ENCODE measurements around the gene MED12L.

Gene MED12L

DNA sequence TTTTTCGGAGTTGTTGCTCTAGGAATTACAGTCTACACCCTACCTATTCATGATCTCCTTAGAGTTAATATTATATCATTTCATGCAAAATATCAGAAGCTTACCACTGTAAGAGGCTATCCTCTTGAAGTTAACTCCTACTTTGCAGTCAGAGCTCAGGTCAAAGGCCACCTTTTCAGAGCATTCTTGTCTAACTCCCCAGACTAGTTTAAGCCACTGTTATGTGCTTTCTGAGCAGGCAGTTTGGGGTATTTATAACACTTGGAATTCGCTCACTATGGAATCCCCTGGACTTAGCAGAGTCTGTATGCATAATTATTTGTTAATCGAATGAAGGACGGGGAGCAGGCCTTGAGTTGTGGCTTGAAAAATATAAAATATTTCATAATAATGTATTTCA, 21.7 kb downstream of the MED12L start:
- TF ChIP-seq GATA2 (IDR thresholded peaks at IDR 0.05; ENCODE audit: low read depth, low read length) (no peak), GATA3 (IDR thresholded peaks at IDR 0.05; ENCODE audit: low read depth, low read length) (no peak)

DNA sequence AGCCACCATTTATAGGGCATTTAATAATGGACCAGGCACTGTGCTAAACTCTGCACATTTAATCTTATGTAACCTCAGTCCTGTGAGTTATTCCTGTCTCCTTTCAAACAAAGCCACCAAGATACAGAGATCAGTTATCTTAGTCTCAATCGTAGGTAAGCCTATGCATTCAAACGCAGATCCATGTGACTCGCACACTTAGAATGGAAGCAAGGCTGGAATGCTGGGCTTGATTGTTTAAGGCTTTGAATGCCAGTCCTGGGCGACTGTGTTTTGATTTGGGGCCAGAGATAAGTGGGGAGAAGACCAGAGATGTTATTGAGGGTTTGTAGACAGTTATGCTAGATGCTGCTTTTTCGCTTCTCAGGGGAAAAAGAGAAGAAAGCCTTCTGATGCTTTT, 22.2 kb downstream of the MED12L start:
- TF ChIP-seq GATA3 (IDR thresholded peaks at IDR 0.05; ENCODE audit: low read depth, low read length) (no peak), GATA2 (IDR thresholded peaks at IDR 0.05; ENCODE audit: low read depth, low read length) (no peak)

DNA sequence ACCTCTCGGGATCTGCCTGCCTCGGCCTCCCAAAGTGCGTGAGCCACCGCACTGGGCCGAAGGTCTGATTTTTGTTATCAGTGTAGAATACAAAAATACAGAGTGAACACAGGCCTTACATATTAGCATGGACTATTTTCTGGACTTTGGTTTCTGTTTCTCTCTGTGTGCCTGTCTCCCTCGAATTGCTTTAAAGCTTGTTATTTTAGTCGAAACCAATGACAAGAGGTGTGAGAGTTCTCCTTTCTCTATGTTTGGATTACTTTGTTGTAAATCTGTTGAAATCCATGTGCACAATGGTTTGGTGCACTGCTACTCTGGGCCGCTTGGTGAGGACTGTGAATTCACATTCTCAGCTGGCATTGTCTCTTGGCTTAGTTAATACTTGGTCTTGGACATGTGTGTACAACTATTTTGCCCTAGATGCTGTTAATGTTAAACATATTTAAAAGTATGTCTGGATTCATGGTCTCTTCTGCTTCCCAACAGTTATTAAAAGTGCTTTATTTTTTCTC, 23.9 kb downstream of the MED12L start:
- no peak for TF ChIP-seq GATA2 (IDR thresholded peaks at IDR 0.05; ENCODE audit: low read depth, low read length)
- no peak for TF ChIP-seq GATA3 (IDR thresholded peaks at IDR 0.05; ENCODE audit: low read depth, low read length)

DNA sequence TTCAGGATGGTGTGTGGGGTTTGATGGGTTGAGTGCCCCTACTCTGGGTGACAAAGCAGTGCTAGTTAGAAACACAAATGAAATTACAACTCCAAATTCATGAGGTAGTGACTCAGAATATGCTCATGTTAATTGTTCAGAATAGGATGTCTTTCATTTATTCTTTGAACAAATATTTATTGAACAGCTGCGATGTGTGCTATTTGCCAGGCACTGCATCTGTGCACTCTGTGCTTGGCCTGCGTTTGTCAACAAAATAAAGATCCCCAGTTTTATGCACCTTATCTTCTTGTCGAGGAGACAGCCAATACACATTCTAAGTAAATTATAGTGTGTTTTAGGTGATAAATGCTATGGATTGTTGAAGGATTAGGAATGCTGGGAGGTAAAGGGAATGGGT, 27.3 kb downstream of the MED12L start:
- TF ChIP-seq GATA3 (IDR thresholded peaks at IDR 0.05; ENCODE audit: low read depth, low read length) = no peak
- no peak for TF ChIP-seq GATA2 (IDR thresholded peaks at IDR 0.05; ENCODE audit: low read depth, low read length)

DNA sequence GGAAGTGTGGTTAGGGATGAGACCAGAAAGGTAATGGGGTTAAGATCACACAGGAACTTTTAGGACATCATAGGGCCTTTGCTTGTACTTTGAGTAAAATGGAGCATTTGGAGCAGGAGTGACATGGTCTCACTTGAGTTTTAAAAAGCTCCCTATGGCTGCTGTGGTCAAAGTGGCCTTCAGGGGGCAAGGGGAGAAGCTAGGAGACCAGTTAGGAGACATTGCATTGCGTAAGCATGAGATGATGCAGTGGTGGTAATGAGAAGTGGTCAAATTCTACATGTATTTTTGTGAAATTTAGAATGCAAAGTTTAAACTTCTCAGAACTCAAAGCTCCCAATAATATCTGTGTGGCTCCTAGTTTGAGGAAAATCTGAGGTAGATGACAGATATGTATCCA, 27.9 kb downstream of the MED12L start:
- no peak for TF ChIP-seq GATA3 (IDR thresholded peaks at IDR 0.05; ENCODE audit: low read depth, low read length)
- no peak for TF ChIP-seq GATA2 (IDR thresholded peaks at IDR 0.05; ENCODE audit: low read depth, low read length)

DNA sequence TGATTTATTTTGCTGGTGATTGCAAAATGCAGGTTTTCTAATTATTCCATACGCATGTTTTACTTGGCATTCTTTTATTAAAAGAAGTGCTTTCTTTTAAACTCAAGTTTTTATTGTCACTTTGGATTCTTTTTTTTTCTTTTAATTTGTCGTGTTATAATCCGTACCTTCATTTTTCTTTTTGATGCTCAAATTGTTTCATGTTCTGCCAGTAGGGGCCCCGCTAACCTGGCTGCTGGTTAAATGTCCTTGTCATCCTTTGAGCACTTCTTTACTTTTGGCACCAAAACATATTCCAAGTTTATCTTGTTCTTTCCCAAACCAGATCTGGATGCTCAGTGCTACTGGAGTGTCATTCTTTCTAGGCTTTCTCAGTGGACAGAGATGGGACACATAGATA, 31.6 kb downstream of the MED12L start:
- TF ChIP-seq GATA3 (IDR thresholded peaks at IDR 0.05; ENCODE audit: low read depth, low read length) = no peak
- TF ChIP-seq GATA2 (IDR thresholded peaks at IDR 0.05; ENCODE audit: low read depth, low read length) = no peak

DNA sequence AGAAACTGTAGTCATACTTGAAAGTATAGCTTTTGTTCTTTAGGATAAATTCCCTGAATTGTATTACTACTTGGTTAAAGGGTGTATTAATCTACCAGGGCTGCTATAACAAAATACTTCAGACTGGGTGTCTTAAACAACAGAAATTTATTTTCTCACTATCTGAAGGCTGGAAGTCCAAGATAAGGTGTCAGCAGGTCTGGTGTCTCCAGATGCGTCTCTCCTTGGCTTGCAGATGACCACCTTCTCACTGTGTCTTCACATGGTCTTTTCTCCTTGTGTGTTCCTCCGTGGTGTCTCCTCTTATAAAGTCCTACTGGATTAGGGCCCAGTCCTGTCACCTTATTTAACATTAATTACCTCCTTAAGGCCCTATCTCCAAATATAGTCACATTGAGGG, 33.7 kb downstream of the MED12L start:
- no peak for TF ChIP-seq GATA3 (IDR thresholded peaks at IDR 0.05; ENCODE audit: low read depth, low read length)
- no peak for TF ChIP-seq GATA2 (IDR thresholded peaks at IDR 0.05; ENCODE audit: low read depth, low read length)

DNA sequence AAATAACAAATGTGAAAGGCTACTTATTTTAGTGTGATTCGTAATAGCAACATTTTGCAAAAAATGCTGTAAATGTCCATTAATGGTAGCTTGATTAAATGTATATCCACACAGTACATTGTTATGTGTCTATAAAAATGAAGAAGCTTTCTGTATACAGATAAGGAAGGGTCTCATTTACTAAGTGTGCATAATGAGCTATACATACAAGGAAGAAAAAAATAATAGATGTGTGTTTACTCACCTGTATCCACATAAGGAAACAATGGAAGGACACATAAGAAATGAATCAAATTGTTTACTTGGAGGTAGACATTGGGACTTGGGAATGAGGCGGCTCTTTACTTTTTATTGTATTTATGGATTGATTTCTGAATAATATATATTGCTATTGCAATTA, 34.9 kb downstream of the MED12L start:
- TF ChIP-seq GATA2 (IDR thresholded peaks at IDR 0.05; ENCODE audit: low read depth, low read length) (no peak), GATA3 (IDR thresholded peaks at IDR 0.05; ENCODE audit: low read depth, low read length) (no peak)

DNA sequence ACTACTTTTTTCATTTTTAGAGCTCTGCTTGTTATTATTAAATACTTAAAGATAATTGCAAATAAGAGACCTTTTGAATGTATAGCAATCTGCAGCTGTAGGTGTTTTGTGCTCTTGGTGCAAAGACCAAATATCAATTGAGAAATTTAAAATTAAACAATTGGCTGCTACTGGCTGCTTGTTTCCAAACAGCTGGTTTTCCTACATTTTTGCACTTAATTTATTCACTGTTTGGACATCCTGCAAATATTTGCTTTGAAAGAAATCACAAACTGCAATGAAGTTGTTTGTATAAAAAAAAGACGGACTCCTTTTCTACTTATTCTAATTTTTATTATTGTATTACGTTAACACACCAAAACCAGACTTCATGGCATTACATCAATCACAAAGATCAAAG, 35.6 kb downstream of the MED12L start:
- no peak for TF ChIP-seq GATA2 (IDR thresholded peaks at IDR 0.05; ENCODE audit: low read depth, low read length)
- no peak for TF ChIP-seq GATA3 (IDR thresholded peaks at IDR 0.05; ENCODE audit: low read depth, low read length)

DNA sequence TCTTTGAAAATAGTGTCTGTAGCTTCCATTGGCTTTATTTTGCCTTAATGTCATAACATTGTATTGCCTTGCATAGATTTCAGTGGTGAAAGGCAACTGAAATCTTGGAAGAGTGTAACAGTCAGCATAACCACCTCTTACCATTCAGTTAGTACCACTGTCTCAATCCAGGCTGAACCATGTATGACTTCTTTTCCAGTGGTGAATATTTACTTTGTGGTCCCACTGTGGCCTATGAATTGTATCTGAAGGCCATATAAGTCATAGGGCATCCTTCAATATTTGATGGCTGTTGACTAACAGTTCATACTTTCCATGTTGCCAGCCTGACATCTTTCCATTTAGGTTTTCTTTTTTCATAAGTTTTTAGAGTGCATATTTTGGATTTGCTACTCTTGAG, 38.4 kb downstream of the MED12L start:
- TF ChIP-seq GATA2 (IDR thresholded peaks at IDR 0.05; ENCODE audit: low read depth, low read length) (no peak), GATA3 (IDR thresholded peaks at IDR 0.05; ENCODE audit: low read depth, low read length) (no peak)

DNA sequence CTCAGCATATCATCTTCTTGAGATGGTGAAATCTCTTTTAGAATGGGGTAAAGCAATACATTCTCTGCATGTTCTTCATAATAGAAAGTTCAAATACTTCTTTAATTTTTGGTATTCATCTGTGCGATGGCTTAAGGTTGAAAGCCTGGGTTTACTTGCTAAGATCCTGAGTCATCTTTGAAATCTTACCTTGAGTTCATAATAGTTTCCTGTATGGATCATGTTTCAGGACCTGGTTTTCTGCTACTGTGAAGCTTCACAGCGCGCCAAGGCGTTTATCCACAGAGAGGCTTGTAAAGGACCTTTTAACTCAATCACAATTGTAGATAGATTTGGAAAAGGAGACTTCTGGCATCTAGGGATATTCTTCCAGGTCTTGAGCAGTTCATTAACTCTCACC, 39.0 kb downstream of the MED12L start:
- TF ChIP-seq GATA3 (IDR thresholded peaks at IDR 0.05; ENCODE audit: low read depth, low read length) = no peak
- no peak for TF ChIP-seq GATA2 (IDR thresholded peaks at IDR 0.05; ENCODE audit: low read depth, low read length)

DNA sequence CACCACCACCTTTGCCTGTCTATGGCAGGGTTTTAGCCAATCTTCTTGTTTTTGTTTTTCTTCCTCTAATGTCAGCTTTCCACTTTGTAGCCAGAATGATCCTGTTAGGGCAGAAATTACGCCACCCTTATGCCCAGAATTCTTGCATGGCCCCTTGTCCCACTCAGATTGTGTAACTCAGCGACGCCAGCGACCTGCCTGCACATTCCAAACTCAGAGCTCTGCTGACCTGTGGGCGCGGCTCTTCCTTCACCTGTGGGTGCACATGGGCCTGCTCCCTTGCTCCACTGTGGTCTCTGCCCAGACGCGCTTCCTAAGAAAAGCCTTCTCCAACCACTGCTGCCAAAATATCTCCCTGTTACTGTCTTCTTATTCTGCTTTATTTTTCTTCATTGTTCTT, 45.0 kb downstream of the MED12L start:
- TF ChIP-seq GATA3 (IDR thresholded peaks at IDR 0.05; ENCODE audit: low read depth, low read length) (no peak), GATA2 (IDR thresholded peaks at IDR 0.05; ENCODE audit: low read depth, low read length) (no peak)

DNA sequence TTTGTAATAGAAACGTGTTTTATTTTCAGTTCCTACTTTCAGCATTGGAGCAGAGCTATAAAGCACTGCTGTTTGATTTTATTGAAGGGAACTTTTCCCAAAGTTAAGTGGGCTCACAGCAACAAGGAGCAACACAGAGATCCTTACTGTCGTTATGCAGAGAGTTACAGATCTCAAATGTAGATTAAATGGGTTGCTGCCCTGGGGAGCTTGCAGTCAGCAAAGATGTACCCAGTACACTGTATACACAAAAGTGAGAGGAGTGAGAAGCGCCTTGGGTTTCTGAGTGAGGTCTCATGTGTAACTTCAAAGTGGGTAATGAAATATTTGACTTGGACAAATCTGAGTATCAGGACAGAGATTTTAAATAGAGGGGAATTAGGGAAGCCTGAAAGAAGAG, 47.7 kb downstream of the MED12L start:
- no peak for TF ChIP-seq GATA3 (IDR thresholded peaks at IDR 0.05; ENCODE audit: low read depth, low read length)
- no peak for TF ChIP-seq GATA2 (IDR thresholded peaks at IDR 0.05; ENCODE audit: low read depth, low read length)

DNA sequence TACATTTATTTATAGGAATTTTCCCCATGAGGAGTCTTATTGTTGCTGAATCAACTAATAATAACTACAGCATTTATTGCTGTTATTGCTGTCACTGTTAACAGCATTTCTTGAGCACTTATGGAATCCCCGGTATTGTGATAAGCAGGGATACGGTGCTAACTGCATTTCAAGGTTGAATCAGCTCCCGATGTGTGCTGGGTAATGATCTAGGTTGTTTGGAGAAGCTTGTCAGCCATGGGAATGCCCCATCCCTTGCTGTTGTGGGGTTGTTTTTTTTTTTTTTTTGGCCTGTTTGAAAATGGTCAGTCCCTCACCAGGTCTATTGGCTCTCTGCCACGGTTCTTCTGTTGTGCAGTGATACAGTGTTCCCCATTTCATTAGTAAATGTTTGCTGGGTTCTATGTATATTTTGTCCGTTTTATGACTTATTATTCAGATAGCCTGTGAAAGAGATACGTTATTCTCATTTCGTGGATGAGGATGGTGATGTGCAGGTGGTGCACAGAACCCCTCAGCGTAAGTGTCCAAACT, 48.5 kb downstream of the MED12L start:
- TF ChIP-seq GATA3 (IDR thresholded peaks at IDR 0.05; ENCODE audit: low read depth, low read length) = no peak
- TF ChIP-seq GATA2 (IDR thresholded peaks at IDR 0.05; ENCODE audit: low read depth, low read length) = no peak

DNA sequence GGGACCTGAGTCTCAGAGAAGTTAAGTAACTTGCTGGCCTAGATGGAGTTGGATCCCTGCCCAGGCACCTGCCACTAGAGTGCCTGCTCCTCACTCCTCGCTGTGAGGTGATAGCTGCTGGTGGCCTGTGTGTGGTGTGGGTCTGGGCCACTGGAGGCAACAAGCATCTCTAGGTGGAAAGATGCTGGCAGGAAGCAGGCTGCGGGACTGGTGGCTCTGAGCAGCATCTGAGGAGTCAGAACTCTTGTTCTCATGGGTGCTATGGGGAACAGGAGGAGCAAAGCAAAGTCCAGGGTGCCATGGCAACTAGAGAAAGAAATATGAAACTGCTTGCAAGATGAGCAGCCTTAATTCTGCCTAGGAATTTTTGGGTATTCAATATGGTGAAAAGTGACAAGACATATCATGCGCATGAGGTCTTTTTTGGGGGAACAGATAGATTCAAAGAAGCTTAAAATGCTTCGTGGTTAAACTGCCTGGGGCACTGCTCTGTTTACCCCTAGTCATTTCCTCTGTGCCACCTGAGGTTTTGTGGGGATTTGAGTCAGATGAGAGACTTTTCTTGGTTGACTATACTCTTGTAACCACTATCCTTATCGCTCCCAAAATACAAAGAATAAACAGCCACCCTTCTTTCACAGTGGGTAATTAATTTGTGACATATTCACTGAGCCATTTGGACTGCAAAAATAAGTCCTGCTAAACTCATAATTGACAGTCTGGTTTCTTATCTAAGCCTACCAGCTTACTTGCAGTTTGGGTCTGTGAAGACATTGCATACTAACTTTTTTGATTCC, 50.3 kb downstream of the MED12L start:
- TF ChIP-seq GATA3 (IDR thresholded peaks at IDR 0.05; ENCODE audit: low read depth, low read length) (no peak), GATA2 (IDR thresholded peaks at IDR 0.05; ENCODE audit: low read depth, low read length) (no peak)
